Upper lobe of left lung (tissue), 4 donors: ENCODE data around the gene HEATR5A.

ENCODE experiments used
- EP300 ChIP-seq, 4 donors: sonication (generic); formaldehyde crosslinking; IDR thresholded peaks; one replicate each; pipeline ENCODE4 v1.5.1; 2017; ENCODE audit warnings: antibody characterized with exemption in 4 of 4, control low read depth in 2 of 4
- POLR2A ChIP-seq, 4 donors: fragments of 450-650 bp; IDR thresholded peaks; one replicate each; pipeline ENCODE4 v1.5.1; 2016 to 2017; ENCODE audit warnings: antibody characterized with exemption in 4 of 4, mild to moderate bottlenecking in 2 of 4
- POLR2AphosphoS5 ChIP-seq, 2 donors: sonication (generic); formaldehyde crosslinking; IDR thresholded peaks; one replicate each; pipeline ENCODE4 v1.5.1; 2017; ENCODE audit warnings: antibody characterized with exemption in 2 of 2
- TF ChIP-seq, protein P1 (sequence below), 6 experiments: fragments of 450-650 bp in 4 of 6; fragments of 200-600 bp in 2 of 6; sonication (generic) in 2 of 6; IDR thresholded peaks; one replicate each; pipeline ENCODE4 v1.5.1; 2016 to 2019; ENCODE audit warnings: antibody characterized with exemption in 6 of 6

DNA sequence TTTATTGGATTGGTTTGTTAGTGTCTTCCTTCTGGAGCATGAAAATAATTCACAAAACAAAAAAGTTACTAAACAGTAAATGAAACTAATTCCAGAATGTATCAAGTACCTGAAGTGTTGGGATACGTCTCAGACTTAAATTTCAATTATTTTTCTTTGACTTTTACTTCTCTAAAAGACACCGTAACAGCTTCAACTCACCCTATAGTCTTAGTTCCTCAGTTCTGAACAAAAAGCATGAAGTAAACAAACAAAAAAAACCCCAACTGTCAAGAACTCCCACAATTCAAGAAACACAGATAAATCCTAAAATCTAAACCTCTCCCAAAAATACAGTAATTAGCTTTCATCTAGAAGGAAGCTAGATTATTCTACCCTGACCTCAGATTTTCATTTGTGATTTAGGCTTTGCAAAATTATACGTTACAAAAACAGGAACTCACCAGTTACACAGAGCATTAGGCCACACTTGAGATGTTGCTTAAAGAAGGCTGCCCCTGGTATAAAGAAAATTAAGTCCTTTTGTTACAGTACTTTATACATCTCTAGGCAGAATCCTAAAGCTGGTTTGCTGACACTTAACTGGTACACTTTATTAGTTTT is 10.2 kb downstream of the HEATR5A start:
- no peak for TF ChIP-seq EP300 (IDR thresholded peaks at IDR 0.05)
- TF ChIP-seq, protein P1, sequence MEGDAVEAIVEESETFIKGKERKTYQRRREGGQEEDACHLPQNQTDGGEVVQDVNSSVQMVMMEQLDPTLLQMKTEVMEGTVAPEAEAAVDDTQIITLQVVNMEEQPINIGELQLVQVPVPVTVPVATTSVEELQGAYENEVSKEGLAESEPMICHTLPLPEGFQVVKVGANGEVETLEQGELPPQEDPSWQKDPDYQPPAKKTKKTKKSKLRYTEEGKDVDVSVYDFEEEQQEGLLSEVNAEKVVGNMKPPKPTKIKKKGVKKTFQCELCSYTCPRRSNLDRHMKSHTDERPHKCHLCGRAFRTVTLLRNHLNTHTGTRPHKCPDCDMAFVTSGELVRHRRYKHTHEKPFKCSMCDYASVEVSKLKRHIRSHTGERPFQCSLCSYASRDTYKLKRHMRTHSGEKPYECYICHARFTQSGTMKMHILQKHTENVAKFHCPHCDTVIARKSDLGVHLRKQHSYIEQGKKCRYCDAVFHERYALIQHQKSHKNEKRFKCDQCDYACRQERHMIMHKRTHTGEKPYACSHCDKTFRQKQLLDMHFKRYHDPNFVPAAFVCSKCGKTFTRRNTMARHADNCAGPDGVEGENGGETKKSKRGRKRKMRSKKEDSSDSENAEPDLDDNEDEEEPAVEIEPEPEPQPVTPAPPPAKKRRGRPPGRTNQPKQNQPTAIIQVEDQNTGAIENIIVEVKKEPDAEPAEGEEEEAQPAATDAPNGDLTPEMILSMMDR (IDR thresholded peaks at IDR 0.05): no peak
- TF ChIP-seq POLR2A (IDR thresholded peaks at IDR 0.05): no peak
- TF ChIP-seq POLR2AphosphoS5 (IDR thresholded peaks at IDR 0.05): no peak
